BE2C (cell line): ENCODE data around the gene DDC.

Experiments
- DNase-seq: peaks from one replicate; pipeline ENCODE4 v3.0.0-alpha.2; 2020
- H3K27me3 ChIP-seq: fragments of 250-450 bp; sonication (Bioruptor Pico); 2 replicates; pipeline ENCODE4 v1.5.1; 2020; ENCODE audit warnings: mild to moderate bottlenecking
- H3K36me3 ChIP-seq: fragments of 250-450 bp; sonication (Bioruptor Pico); 2 replicates; pipeline ENCODE4 v1.5.1; 2020; ENCODE audit warnings: mild to moderate bottlenecking
- H3K4me1 ChIP-seq: fragments of 250-450 bp; sonication (Bioruptor Pico); 2 replicates; pipeline ENCODE4 v1.5.1; 2020
- H3K4me3 ChIP-seq: 2 replicates; pipeline ENCODE4 v1.5.1; 2011; ENCODE audit warnings: low read depth, low read length
- H3K9me3 ChIP-seq: fragments of 250-450 bp; sonication (Bioruptor Pico); 2 replicates; pipeline ENCODE4 v1.5.1; 2020
- TF ChIP-seq, protein P1 (sequence below): IDR thresholded peaks from 2 replicates; pipeline ENCODE4 v1.5.1; 2012; ENCODE audit warnings: mild to moderate bottlenecking, low read depth, low read length

DDC gene

DNA sequence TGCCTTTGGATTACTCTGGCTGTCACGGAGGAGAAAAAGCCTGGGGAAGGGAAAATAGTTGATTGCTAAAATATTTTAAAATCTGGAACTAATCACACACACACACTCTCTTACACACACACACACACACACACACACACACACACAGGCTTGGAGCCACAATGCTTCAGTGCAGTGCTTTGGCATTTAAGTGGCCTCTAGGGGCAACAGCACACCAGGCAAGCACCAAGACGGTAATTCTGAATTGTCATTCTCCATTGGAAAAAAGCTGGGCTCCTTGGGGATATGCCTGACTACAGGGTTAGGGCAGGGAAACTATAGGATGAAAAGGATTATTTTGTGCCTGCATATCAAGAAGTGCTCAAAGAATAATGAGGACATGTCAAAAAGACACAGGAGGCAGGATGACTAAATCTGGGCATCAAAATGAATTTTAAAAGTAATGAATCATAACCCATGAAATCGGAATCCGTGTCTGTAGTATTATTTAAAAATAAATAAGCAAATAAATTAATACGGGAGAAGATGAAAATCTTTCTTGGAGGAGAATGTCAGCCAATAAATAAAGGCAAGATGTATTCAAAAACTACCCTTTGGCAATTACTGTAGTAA, 30.4 kb upstream of the DDC start:
- H3K9me3 ChIP-seq: no peaks in the 10 kb centered on the region
- H3K36me3 ChIP-seq: no peaks in the 10 kb centered on the region
- peak; percentile 52 for DNase-seq
- TF ChIP-seq, protein P1, sequence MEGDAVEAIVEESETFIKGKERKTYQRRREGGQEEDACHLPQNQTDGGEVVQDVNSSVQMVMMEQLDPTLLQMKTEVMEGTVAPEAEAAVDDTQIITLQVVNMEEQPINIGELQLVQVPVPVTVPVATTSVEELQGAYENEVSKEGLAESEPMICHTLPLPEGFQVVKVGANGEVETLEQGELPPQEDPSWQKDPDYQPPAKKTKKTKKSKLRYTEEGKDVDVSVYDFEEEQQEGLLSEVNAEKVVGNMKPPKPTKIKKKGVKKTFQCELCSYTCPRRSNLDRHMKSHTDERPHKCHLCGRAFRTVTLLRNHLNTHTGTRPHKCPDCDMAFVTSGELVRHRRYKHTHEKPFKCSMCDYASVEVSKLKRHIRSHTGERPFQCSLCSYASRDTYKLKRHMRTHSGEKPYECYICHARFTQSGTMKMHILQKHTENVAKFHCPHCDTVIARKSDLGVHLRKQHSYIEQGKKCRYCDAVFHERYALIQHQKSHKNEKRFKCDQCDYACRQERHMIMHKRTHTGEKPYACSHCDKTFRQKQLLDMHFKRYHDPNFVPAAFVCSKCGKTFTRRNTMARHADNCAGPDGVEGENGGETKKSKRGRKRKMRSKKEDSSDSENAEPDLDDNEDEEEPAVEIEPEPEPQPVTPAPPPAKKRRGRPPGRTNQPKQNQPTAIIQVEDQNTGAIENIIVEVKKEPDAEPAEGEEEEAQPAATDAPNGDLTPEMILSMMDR: peak; percentile 80
- no peaks in the 10 kb centered on the region for H3K27me3 ChIP-seq
- no peak overlapping the region for H3K4me3 ChIP-seq
- no peaks in the 10 kb centered on the region for H3K4me1 ChIP-seq

DNA sequence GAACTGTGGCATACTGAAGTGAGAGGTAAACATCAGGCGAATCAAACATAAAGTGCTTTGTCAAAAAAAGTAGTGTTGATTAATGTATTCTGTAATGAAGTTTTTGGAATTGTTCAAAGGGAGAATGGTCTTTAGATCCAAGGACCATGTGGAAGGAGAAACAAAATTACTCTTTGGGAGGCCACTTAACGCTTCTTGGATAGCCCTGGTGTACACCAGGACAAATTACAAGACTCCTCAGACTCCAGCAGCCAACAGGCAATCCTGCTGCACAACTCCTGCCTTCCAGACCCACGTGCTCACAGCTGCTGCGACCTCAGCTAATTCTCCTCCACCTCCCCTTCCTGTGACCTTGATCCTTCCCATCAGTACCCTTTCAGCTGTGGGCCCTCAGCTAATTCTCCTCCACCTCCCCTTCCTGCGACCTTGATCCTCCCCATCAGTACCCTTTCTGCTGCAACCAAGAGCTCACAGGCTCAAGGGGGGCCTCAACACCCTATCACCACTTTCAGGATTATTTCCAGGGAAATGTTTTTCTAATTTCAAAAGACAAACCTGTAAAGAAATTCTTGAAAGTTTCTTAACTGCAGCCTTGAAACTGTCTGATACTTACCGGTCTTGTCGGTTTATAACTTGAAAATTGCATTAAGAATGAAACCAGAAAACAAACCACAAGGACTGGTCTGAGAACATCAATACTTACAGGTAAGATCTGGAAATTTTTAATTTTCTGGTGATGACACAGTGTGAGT, 29.7 kb upstream of the DDC start:
- H3K9me3 ChIP-seq: no peaks in the 10 kb centered on the region
- H3K27me3 ChIP-seq: no peaks in the 10 kb centered on the region
- no peaks in the 10 kb centered on the region for H3K4me1 ChIP-seq
- TF ChIP-seq, protein P1: no peak
- H3K36me3 ChIP-seq: no peaks in the 10 kb centered on the region
- no peak for DNase-seq
- H3K4me3 ChIP-seq: no peak overlapping the region

DNA sequence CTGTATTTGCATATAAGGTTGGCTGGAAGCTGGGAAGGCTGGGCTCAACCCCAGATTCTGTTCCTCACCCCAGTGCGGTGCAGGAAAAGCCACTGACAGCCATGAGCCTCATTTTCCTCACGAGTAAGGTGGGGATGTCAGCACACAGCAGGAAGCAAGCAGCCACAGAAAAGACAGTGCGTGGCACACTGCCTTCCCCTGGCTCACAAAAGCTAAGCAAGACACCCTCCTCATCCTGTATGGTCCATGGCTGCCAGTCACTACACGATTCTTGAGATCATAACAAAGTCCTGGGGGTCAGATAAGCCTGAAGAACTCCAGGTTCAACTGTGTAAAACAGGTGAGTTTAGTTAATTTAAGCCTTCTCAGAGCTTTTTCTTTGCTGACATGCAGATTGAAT, 28.9 kb upstream of the DDC start:
- TF ChIP-seq, protein P1: no peak
- Histone ChIP-seq H3K4me3 (no peak overlapping the region), H3K9me3 (no peaks in the 10 kb centered on the region), H3K4me1 (no peaks in the 10 kb centered on the region), H3K27me3 (no peaks in the 10 kb centered on the region), H3K36me3 (no peaks in the 10 kb centered on the region)
- DNase-seq: no peak

DNA sequence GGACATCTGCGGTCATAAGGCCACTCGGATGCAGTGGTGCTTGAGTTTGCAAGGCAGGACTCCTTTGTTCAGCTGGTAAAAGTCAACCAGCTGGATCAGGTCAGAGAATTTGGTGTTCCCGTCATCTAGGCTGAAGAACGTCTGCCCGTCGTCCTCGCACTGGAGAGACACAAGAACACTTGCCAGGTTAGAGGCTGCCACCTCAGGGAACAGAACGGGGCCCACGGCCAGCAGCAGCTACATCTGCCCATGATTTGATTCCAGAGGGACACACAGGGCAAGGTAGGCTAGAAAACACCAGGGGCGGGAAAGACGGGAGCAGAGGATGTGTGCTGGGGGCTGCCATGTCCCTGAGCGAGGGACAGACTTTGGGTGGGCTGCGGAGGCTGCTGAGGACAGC, 27.7 kb upstream of the DDC start:
- H3K36me3 ChIP-seq: no peaks in the 10 kb centered on the region
- H3K4me1 ChIP-seq: no peaks in the 10 kb centered on the region; the same call in 1 of the 2 replicates

DNA sequence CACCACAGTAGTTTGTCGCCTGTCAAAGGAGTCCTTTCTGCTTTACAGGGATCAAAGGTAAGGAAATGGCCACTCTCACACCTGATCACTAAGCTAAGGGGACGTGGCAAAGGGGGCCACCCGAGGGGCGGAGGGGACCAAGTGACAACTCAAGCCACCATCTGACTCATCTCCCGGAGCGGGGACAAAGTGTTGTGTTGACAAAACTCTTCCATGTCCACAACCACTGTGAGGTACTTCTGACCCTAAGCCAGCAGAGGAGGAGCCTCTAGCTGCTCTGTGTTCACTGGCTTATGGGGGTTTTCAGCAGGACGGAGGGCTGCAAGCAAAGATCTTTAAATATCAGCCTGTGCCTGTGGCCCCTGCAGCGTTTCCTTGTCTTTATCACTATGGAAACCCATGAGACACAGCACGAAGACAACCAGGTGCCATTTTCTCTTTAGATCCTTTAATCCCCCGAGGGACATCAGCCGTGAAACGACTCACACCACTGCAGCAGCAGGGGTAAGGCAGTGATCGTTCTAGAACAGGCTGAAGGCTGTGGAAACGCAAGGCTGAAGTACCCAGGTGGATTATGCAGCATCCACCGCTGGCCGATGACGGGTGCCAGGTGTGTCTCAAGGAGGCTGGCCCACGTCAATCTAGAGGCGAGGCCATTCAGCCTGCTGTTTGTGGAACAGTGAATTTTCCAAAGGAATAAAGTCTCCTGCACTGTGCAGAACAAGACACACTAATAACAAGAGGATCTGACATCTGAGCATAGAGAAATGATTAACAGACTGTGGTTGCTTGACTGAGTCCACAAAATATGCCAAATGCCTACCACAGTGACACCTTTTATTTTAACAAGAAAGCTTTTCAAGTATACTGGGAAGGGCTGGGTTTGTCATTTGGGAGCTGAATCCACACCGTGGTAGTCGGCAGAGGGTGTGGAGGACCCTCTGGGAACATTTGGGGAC, 26.6 kb upstream of the DDC start:
- H3K27me3 ChIP-seq: no peaks in the 10 kb centered on the region
- TF ChIP-seq, protein P1: no peak
- no peaks in the 10 kb centered on the region for H3K9me3 ChIP-seq
- DNase-seq: no peak
- H3K4me1 ChIP-seq: no peaks in the 10 kb centered on the region; the same call in 1 of the 2 replicates
- no peaks in the 10 kb centered on the region for H3K36me3 ChIP-seq
- H3K4me3 ChIP-seq: no peak overlapping the region

More for the DNA sequence above, 27.7 kb upstream of the DDC start:
- H3K27me3 ChIP-seq: no peaks in the 10 kb centered on the region
- TF ChIP-seq, protein P1: no peak
- no peaks in the 10 kb centered on the region for H3K9me3 ChIP-seq
- no peak for DNase-seq
- H3K4me3 ChIP-seq: no peak overlapping the region
